Tongue (tissue), 2 donors: ENCODE measurements around the gene C9orf50. TPM values are rescaled to one million over a fixed set of nuclear protein-coding genes. Genes with fewer than 3 reads are reported as not detected.

ENCODE experiments used
- DNase-seq: peaks from one replicate; pipeline ENCODE4 v3.0.0-alpha.2; 2015
- total RNA-seq: library from RNA; depleted of rRNA; stranded (reverse); fragments of >200 nt; gene quantifications from one replicate; pipeline ENCODE4 v1.2.3, GENCODE V29; 2014

The C9orf50 gene
- total RNA-seq, 1 donor from 2014 or later: not detected

DNA sequence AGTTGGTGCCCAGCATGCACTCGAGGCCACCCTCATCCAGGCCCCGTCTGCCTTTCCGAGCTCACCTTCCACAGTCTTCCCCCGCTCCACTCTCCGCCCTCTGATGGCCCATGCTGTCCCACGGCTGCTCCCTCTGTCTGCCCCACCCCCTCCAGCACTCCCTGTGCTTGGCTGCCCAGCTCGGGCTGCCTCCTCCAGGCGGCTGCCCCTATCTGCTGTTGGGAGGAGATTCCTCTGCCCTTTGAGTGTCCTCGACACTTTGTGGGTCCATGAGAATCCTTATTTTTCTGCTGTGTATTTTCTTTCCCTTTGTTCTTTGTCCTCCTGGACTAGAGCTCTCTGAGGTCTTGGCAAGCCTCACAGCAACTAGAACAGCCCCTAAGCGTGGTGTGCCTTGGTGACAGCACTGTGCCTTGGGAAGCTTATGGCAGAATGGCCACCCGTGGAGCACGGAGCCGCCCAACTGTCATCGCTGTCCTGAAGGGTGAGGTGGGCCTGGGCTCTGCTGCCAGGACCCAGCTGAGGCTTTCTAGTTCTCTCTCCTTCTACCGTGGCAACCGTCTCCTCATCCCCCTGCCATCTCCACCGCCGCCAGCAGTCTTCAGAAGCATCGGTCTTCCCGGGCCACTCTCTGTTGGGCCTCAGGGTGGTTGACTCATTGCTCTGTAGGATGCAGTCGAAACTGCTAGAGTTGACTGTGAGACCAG, 10.2 kb upstream of the C9orf50 start:
- DNase-seq: no peak

DNA sequence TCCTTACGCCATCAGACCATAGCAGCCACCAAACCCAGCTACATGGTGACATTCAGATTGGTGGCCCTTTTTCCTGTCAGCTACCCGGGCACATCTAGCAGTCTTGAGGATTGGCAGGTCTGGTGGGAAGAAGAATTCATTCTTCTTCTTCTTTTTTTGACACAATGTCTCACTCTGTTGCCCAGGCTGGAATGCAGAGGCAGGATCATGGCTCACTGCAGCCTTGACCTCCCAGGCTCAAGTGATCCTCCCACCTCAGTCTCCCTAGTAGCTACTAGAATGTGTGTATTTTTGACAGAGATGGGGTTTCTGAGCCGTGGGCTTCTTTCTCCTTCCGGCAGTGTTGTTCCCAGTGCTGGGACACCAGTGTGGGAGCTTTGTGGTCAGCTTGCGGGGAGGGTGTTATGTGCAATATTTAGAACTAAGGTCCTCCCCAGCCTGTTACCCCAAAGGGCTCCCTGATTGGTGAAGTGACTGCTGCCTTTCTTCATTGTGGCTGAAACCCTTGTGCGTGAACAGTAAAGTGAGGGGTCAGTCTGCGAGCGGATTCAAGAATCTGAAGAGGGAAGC, 8.4 kb upstream of the C9orf50 start:
- DNase-seq: no peak

DNA sequence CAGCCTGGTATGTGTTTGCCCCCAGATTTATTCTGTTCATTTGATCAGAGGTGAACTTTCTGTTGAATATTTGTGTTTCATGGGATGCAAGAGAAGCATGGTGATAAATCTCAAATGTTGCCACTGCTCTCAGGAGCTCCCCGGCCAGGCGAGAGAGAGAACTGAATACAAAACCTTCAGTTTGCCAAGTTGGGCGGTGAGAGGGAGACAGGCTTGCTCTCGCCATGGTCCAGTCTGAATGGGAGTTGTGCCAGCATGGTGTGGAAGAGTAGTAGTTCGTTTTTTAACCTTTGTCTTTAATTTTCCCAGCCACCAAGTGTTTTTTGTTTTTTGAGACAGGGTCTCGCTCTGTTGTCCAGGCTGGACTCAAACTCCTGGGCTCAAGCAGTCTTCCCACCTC, 7.8 kb upstream of the C9orf50 start:
- no peak for DNase-seq

DNA sequence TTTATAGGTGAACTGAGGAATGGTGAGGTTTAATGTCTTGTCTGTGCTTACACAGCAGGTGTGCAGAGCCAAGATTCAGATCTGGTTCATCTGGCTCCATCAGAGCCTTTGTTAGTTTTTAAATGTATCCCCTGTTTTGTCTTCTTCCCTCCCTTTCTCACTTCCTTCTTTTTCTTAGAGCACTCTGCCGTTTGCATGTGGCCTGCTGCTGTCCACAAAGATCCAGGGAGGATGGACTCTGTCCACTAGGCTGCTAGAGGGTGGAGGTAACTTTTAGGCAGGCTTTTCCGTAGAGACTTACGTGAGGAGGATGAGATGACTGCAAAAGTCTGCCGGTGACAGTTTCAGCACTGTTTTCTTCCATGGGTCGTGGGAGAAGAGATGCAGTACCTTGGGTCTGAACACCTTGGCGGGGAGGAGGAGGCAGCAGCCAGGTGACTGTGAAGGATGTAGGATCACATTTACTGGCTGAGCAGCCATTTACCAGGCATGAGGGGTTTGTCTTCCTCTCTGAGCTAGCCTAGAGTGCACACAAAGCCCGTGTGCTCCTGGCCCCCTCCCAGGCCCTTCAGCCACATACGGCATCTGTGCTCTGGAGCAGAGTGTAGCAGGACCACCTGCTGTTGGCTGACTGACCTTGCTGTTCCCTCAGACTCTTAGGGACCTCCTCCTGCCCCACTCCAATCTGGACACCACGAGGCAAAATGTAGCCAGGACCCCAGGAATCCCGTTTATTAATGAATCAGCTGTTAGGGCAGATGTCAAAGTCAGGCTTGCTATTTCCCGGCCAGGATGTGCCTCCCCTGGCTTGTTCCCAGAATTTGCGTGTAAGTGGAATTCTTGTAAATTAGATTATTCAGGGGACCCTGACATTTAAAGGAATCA, 6.9 kb upstream of the C9orf50 start:
- DNase-seq: no peak

DNA sequence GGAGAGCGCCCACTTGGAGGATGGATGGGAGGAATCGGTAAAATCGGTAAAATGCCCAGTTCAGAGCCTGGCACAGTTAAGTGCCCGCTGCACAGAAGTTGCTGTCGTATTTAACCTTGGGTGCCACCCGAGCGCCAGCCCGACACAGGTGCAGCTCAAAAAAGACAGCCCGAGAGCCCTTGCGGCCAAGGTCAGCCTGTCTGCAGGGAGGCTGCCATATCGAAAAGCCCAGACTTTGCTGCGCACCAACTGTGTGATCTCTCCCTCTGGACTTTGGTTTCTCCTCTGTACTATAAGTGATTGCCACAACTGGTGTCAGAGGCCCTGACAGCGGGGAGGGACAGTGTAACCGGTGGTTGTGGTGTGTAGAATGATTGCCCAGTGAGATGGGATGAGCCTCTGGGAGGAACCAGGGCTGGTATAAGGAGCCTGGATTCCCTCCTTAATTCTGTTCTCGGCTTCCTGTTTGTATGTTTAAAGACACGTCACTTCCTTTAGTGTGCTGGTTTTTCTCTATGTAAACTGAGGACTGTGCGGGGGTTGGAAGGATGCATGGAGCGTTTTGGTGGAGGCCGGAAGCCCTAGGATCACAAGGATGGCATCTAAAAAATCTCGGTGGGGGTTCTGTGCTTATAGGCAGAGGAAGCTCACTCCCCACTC, 5.9 kb upstream of the C9orf50 start:
- no peak for DNase-seq

DNA sequence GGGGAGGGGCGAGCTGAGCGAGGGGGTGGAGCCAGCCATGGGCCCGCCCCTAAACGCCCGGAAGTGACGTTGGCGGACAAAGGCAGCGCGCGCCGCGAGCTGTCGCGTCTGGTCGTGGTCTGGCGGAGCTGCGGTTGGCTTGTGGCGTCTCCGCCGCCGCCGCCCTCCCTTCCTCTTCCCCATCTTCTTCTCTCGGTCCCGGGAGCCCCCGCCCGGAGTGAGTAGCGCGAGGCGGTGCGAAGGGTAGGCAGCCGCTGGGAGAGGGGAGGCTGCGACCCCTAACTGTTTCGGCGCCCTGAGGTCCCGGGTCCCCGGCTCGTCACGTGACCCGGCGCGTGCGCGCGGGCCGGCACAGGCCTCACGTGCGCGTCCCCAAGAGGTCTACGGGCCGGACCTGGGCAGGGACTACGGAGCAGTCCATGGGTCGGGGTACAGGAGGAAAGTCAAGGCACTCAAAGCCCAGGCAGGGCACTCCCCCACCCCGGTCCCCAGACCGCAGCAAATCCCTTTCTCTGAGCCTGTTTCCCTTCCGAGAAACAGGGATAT, 5.3 kb upstream of the C9orf50 start, which contains the start of gene NTMT1:
TSS of gene NTMT1 (plus strand) at position 85 of the 546 bp plus-strand sequence. CDS start 6,541 bp downstream, outside the sequence.
- peak; percentile 93 for DNase-seq

DNA sequence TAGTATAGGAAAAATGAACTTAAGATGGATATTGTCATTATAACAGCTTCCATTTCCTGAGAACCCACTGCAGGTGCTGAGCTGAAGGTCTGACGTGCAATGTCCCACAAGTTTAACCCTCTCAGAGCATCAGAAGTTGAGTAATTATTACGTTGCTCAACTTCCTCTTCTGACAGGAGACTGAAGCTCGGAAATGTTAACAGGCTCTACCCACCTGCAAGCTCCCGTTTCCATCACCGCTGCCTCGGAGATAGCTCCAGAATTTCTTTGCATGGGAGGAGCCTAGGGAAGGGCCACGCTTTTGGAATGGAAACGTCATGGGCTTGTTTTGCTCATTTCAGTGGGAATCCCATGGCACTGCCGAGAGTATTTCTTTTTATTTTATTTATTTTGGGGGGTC, 4.0 kb upstream of the C9orf50 start:
- DNase-seq: no peak

DNA sequence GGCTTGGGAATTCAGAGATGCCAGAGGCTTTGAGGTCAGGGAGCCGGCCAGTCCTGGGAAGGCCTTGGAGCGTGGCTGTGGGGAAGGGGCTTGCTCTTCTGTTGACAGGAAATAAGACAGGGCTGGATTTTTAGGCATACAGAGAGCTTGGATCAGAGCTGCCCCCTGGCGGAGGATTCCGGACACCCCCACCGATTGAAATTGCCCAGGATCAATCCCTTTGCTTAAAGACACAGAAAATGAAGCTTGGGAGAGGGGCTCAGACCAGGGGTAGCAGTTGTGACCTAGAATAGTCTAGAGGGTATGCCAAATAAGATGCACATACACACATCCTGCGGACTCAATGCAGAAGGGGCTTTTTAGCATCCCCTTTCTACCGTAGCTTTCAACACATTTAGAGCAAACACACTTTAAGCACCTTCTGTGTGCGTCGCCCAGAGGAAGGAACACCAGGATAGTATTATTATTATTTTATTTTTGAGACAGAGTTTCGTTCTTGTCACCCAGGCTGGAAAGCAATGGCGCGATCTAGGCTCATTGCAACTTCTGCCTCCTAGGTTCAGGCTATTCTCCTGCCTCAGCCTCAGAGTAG, 3.4 kb upstream of the C9orf50 start:
- DNase-seq: peak; percentile 68

DNA sequence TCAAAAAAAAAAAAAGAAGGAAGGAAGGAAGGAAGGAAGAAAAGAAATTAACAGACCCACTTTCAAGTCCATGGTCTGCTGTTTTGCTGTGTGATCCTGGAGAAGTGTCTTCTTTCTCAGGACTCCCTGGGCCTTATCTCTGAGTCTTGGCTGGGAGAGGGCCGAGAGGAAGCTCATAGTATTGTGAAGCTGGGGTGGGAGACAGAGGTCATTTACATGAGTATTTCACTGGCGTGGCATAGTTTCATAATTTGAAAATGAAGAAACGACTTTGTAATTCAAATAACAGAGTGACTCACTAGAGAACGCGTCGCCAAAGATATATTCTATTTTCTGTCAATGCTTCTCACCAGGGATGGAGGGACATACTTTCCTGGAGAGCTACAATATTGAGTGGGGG, 2.4 kb upstream of the C9orf50 start:
- no peak for DNase-seq

DNA sequence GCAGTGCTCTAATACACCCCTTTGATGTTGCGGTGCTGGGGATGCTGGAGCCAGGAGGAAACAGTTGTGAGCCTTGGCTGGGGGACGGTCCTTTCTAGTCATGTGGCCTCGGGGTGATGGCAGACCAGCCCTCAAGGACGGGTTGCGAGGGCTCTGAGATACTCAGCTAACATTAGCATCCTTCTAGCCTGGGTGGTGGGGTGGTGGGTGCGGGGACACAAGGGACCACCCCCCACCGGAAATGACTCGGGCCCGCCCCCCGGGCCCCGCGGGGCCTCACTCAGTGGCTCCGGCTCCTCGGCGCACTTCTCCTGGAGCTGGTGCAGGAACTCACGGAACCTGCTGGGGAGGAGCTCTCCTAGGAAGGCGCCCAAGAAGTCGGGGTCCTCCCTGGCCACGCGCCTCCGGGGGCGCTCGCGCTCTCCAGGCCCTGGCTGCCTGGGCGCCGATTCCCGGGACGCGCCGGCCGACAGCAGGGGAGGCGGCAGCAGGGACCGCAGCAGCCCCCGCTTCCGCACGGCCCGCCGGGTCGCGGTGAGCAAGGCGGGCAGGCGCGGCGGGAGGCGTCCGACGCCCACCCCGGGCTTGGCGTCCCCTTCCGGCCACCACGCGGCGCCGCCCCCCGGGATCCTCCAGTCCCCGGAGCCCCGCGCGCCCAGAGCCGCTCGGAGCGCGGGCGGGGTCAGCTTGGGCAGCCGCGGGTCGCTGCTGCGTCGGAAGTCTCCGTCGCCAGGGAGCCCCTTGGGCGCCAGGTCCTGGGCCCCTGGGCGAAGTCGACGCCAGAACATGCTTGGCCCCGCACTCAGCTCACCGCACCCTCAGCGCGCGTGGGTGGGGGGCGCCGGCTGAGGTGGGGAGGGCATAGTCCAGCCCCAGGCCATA, 873 bp downstream of the C9orf50 start:
- peak; percentile 62 for DNase-seq

DNA sequence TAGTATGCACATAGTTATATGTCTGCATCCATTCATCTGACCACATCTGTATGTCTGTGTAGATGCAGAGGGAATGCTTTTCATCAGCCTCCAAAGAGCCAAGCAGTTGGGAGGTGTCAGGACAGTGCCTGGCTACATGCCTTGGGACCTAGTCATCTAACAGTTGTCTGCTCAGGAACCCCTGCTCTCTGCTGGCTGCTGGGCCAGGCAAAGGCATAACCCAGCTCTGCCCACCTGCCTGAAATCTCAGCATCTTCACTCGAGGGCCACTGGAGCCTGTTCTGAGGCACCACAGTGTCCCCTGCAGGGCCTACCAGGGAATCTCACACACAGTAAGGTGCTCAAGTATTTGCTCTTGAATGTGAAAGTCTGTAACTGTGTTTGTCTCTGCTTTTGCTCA, 3.7 kb downstream of the C9orf50 start:
- peak; percentile 48 for DNase-seq

DNA sequence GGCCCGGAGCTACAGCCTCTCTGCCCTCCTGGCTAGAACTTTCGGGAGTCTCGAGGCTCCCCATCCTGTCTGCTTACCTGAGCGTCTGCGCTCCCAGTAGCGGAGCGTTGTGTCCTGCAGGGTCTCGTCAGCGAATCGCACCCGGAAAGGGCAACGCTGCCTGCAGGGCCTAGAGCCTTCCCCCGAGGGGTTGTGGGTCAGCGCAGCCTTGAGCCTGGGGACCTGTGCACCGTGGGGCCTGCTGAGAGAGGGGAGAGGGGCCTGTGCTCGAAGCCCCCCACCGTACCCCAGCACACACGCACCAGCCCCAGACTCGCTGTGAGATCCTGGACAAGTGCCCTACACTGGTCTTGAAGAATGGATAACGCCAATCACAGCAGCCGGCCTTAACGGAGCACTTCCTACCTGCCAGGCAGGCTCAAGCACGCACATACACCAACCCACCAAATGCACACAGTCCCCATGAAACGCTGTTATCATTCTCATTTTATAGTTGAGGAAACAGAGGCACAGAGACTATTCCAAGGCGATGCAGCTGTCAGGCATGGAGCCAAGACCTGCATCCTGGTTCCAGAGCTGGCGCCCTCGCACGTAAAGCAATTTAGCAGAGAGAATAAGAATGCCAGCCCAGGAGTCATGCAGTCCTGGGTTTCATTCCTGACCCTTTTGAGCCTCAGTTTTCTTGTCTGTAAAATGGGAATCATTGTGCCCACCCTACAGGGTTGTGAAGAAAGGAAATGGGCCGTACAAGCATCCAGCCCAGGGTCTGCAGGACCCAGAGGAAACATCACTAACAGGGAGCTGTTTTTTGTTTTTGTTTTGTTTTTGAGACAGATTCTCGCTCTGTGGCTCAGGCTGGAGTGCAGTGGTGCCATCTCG, 5.3 kb downstream of the C9orf50 start:
- no peak for DNase-seq

DNA sequence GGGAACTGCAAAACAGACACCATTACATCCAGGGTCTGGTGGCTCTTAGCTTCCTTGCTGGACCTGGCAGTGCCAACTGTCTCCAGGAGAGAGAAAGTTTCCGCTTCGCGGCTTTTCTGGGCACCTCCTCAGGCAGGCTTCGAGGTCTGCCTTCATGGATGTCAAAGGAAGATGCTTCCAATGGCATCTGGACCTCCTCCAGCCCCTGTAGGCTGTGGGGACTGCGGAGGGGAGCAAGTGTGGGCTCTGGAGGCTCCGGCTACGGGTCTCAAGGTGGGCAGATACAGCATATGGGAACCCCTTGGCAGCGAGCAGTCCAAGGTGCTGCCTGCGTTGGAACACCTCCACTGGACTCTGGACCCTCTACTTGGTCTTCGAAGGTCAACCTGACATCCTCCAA, 6.0 kb downstream of the C9orf50 start:
- DNase-seq: no peak

DNA sequence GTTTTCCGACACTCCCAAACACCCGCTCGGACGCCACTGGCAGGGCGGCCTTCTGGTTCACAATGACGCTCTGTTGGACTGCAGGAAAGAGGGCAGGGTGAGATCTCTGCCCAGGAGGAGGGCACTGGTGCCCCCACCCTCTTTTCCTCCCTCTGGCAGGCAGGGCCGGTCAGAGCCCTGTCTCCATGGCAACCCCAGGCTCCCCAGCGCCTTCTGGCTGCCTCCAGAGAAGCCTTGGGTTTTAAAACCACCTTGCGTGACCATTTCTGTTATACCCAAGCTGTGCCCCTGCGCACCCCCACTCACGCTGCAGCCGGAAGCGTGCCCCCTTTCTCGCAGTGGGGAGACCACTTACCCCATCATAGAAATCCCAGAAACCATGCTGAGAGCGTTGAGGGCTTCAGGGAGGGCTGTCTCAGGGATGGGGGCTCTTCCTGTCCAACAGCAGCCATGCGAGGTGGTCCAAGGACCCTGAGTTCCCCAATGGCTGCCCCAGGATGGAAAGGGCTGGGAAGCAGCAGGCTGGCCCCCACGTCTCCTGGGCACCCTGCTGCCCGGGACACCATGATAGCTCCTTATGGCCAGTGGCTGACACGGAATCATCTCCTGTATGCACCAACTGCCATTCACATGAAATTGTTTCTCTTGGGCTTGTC, 7.3 kb downstream of the C9orf50 start:
- peak; percentile 64 for DNase-seq

DNA sequence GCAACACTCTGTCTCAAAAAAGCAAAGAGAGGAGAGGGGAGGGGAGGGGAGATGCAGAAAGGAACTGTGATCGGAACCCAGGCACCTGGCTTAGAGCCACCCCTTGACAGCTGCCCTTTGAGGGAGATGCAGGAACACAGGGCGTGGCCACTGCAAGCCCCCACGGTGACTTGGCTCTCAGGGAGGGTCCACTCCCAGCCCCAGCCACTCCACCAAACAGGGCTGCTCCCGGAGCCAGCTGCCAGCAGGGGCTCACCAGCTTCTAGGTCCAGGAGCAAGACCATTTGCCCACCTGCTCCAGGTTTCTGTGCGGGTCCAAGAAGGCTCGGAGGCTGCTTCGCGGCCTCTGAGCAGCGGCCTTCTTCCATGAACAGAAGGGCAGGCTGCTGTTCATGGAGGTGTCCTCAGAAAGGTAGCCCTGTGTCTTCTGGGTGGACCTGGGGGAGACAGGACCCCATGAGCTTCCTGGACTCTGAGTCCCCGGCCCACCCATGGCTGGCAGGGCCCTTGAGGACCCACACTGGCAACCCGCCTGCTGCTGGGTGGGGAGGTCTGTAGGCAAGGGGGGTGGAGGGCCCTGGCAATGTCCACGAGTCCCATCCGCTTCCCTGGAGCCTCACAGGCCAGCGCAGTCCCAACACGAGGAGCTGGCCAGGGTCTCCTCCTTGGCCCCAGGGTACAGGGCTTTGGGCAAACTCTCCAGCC, 7.9 kb downstream of the C9orf50 start:
- peak; percentile 57 for DNase-seq

DNA sequence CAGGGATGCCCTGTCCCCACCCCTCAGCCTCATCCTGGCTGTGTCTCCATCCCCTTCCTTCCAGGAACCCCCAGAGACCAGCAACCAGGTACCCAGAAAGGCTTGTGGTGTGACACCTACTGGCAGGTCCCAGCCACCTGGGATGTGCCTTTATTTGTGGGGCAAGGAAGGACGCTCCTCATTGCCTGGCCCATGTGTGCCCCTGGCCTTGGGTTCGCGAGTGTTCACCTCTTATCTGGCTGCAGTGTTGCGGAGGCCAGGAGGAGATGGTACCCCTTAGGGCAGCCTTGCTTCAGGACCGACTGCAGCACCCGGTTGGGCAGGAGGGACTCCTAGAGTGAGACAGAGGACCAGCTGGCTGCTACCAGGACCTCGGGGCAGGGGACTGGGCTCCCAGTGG, 8.8 kb downstream of the C9orf50 start:
- DNase-seq: no peak

DNA sequence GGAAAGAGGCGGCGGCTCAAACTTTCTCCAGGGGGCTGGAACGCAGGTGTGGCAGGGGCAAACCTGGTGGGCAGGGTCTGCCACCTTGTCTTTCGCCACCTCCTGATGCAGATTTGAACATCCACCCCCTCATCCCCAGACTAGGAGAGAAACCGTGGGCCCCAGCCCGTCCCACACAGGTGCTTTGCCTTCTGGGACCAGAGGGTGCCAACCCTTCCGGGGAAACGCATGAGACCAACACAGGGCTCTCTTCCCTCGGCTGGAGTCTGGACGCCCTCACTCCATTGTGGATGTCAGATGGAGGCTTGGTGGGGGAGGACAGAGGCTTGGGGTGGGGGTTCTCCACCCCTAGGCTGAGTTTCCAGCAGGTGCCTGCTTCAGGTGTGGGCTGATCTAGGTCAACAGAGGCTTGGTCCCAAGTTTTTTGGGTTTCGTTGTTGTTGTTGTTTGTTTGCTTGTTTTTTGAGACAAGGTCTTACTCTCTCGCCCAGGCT, 9.5 kb downstream of the C9orf50 start:
- DNase-seq: no peak
